Stimulated activated effector memory CD8-positive, alpha-beta T cell treated with anti-CD3 and anti-CD28 coated beads, Interleukin-12 subunit alpha, Interleukin-12 subunit beta, amount 100 ng/mL, for 72 hours (primary cell): ENCODE measurements around the gene FAM153A.
"Not testable (repeated sequence)": the region's sequence is repeated elsewhere in the genome, so short reads cannot be mapped to it uniquely, and the experiment has no call there.

ENCODE experiments used
- ATAC-seq: fragments of 150-1000 bp; cut with Tn5 transposase; 2 replicates; pipeline ENCODE4 v1.10.0; 2021
- DNase-seq, 2 donors: peaks; one replicate each; pipeline ENCODE4 v3.0.0; 2021 to 2022; ENCODE audit warnings: low spot score in 2 of 2
- H3K27ac Mint-ChIP-seq: one replicate; pipeline ENCODE4 v1.8.0; 2022; ENCODE audit warnings: mild to moderate bottlenecking, mixed read lengths
- H3K36me3 Mint-ChIP-seq: one replicate; pipeline ENCODE4 v1.8.0; 2022; ENCODE audit warnings: mild to moderate bottlenecking, mixed read lengths
- H3K4me1 Mint-ChIP-seq: one replicate; pipeline ENCODE4 v1.8.0; 2022; ENCODE audit warnings: mixed read lengths
- H3K4me3 Mint-ChIP-seq: one replicate; pipeline ENCODE4 v1.8.0; 2022; ENCODE audit warnings: mild to moderate bottlenecking, mixed read lengths
- H3K9me3 Mint-ChIP-seq: one replicate; pipeline ENCODE4 v1.8.0; 2022; ENCODE audit warnings: mixed read lengths

FAM153A gene

DNA sequence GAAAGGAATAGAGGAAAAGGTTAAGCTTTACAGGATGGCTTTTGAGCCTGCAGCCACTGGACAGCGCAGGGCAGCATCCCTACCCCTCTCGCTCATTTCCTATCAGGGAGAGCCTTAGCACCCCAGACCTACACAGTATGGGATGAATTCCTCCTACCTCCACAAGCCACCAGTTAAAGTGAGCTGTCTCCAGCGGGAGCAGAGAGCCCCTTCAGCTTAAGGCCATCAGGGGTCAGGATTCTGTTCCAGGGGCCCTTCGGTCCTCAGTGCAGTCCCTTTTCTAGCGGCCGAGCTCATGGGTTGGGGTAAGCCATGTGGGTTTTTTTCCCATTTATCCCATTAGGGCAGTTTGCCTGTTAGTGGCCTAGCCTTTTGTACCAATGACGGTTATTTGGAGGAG, 89.7 kb downstream of the FAM153A start:
- not testable (repeated sequence) for H3K9me3 Mint-ChIP-seq, ATAC-seq, H3K27ac Mint-ChIP-seq, H3K36me3 Mint-ChIP-seq, H3K4me1 Mint-ChIP-seq, DNase-seq, H3K4me3 Mint-ChIP-seq

DNA sequence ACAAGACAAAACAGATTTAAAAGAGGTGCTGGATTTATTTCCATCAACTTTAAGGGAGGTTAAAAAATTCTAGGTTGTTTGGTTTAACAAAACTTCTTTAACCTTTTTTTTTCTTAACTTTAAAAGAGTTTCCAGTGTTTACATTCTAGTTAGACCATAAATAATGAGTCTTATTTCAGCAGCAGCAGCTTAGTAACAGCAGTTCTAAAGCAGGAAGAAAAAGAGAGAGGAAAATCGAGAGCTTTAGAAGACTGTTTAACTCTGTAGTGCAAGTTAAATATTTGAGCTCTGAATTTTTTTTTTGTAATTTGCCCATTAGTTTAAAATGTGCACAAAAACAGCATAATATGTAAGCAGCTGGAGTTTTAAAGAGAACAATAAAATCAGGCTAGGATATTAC, 90.2 kb downstream of the FAM153A start:
- not testable (repeated sequence) for H3K36me3 Mint-ChIP-seq, ATAC-seq, H3K4me3 Mint-ChIP-seq, H3K27ac Mint-ChIP-seq, H3K4me1 Mint-ChIP-seq, DNase-seq, H3K9me3 Mint-ChIP-seq

DNA sequence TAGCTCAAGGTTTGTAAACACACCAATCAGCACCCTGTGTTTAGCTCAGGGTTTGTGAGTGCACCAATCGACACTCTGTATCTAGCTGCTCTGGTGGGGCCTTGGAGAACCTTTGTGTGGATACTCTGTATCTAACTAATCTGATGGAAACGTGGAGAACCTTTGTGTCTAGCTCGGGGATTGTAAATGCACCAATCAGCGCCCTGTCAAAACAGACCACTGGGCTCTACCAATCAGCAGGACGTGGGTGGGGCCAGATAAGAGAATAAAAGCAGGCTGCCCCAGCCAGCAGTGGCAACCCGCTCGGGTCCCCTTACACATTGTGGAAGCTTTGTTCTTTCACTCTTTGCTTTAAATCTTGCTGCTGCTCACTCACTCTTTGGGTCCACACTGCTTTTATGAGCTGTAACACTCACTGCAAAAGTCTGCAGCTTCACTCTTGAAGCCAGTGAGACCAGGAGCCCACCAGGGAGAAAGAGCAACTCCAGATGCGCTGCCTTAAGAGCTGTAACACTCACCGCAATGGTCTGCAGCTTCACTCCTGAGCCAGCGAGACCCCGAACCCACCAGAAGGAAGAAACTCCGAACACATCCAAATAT, 93.6 kb downstream of the FAM153A start:
- DNase-seq, H3K36me3 Mint-ChIP-seq, H3K27ac Mint-ChIP-seq, H3K4me3 Mint-ChIP-seq, H3K9me3 Mint-ChIP-seq, ATAC-seq, H3K4me1 Mint-ChIP-seq: not testable (repeated sequence)

DNA sequence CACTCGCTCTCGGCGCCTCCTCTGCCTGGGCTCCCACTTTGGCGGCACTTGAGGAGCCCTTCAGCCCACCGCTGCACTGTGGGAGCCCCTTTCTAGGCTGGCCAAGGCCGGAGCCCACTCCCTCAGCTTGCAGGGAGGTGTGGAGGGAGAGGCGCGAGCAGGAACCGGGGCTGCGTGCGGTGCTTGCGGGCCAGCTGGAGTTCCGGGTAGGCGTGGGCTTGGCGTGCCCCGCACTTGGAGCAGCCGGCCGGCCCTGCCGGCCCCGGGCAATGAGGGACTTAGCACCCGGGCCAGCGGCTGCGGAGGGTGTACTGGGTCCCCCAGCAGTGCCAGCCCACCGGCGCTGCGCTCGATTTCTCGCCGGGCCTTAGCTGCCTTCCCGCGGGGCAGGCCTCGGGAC, 94.6 kb downstream of the FAM153A start:
- H3K4me1 Mint-ChIP-seq, H3K9me3 Mint-ChIP-seq, H3K27ac Mint-ChIP-seq, H3K4me3 Mint-ChIP-seq, ATAC-seq, DNase-seq, H3K36me3 Mint-ChIP-seq: not testable (repeated sequence)

DNA sequence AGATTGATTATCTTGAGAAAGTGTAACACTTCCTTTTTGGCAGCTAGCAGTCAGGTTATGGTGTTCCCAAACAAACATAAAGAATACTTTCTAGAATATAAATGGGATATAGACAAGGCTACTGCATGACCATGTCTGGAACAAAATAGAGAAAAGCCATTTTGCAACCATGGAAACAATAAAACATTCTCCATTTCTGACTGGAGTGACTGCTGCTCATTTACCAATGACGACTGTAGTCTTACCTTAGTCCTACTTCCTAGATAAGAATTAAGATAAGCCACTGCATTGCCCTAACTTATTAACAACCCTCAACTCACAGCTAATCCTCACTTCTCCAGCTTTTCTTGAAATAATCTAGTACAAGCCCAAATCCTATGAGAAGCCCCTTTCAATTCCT, 100.8 kb downstream of the FAM153A start:
- H3K4me3 Mint-ChIP-seq, ATAC-seq, H3K4me1 Mint-ChIP-seq, H3K9me3 Mint-ChIP-seq, H3K27ac Mint-ChIP-seq, DNase-seq, H3K36me3 Mint-ChIP-seq: not testable (repeated sequence)
